ENCODE results near the gene TMPRSS15.

The TMPRSS15 gene

GRCh38 chr21:18267496-18267895, 136.1 kb downstream of the TMPRSS15 start:
- H3K4me3 ChIP-seq (ENCODE audit: low read depth, low read length) = no peak overlapping the region
- TF ChIP-seq MYC (IDR thresholded peaks at IDR 0.05; ENCODE audit: low read depth, low read length) = no peak
- DNase-seq (ENCODE audit: low read depth) = no peak

GRCh38 chr21:18265944-18266343, 137.6 kb downstream of the TMPRSS15 start:
- no peak for DNase-seq (ENCODE audit: low read depth)
- TF ChIP-seq MAX (IDR thresholded peaks at IDR 0.05; ENCODE audit: low read depth, low read length) = no peak
- TF ChIP-seq CTCF (IDR thresholded peaks at IDR 0.05; ENCODE audit: low read depth, low read length) = no peak
- TF ChIP-seq POLR2A (IDR thresholded peaks at IDR 0.05; ENCODE audit: extremely low read depth, insufficient read length) = no peak
- TF ChIP-seq MYC (IDR thresholded peaks at IDR 0.05; ENCODE audit: low read depth, low read length) = no peak
- no peak overlapping the region for H3K4me3 ChIP-seq (ENCODE audit: low read depth, low read length)

GRCh38 chr21:18253799-18254198, 149.8 kb downstream of the TMPRSS15 start:
- TF ChIP-seq MAX (IDR thresholded peaks at IDR 0.05; ENCODE audit: low read depth, low read length) (no peak), MYC (IDR thresholded peaks at IDR 0.05; ENCODE audit: low read depth, low read length) (no peak), CTCF (IDR thresholded peaks at IDR 0.05; ENCODE audit: low read depth, low read length) (no peak), POLR2A (IDR thresholded peaks at IDR 0.05; ENCODE audit: extremely low read depth, insufficient read length) (no peak)

GRCh38 chr21:18253221-18253620, 150.4 kb downstream of the TMPRSS15 start:
- no peak for DNase-seq (ENCODE audit: low read depth)
- no peak for TF ChIP-seq MAX (IDR thresholded peaks at IDR 0.05; ENCODE audit: low read depth, low read length)
- no peak for TF ChIP-seq CTCF (IDR thresholded peaks at IDR 0.05; ENCODE audit: low read depth, low read length)
- TF ChIP-seq MYC (IDR thresholded peaks at IDR 0.05; ENCODE audit: low read depth, low read length) = no peak
- TF ChIP-seq POLR2A (IDR thresholded peaks at IDR 0.05; ENCODE audit: extremely low read depth, insufficient read length) = no peak
- no peak overlapping the region for H3K4me3 ChIP-seq (ENCODE audit: low read depth, low read length)

More at GRCh38 chr21:18253799-18254198, 149.8 kb downstream of the TMPRSS15 start:
- H3K4me3 ChIP-seq (ENCODE audit: low read depth, low read length) = no peak overlapping the region
- no peak for DNase-seq (ENCODE audit: low read depth)

- no peak for DNase-seq (ENCODE audit: low read depth)
- TF ChIP-seq POLR2A (IDR thresholded peaks at IDR 0.05; ENCODE audit: extremely low read depth, insufficient read length) = no peak
- no peak for TF ChIP-seq CTCF (IDR thresholded peaks at IDR 0.05; ENCODE audit: low read depth, low read length)
- TF ChIP-seq MAX (IDR thresholded peaks at IDR 0.05; ENCODE audit: low read depth, low read length) = no peak
- no peak for TF ChIP-seq MYC (IDR thresholded peaks at IDR 0.05; ENCODE audit: low read depth, low read length)
- no peak overlapping the region for H3K4me3 ChIP-seq (ENCODE audit: low read depth, low read length)
These were observed 150.9 kb downstream of the TMPRSS15 start for GRCh38 chr21:18252680-18253079.

- no peak overlapping the region for H3K4me3 ChIP-seq (ENCODE audit: low read depth, low read length)
- TF ChIP-seq MAX (IDR thresholded peaks at IDR 0.05; ENCODE audit: low read depth, low read length) (no peak), MYC (IDR thresholded peaks at IDR 0.05; ENCODE audit: low read depth, low read length) (no peak), CTCF (IDR thresholded peaks at IDR 0.05; ENCODE audit: low read depth, low read length) (no peak), POLR2A (IDR thresholded peaks at IDR 0.05; ENCODE audit: extremely low read depth, insufficient read length) (no peak)
- DNase-seq (ENCODE audit: low read depth) = no peak
These were observed 151.3 kb downstream of the TMPRSS15 start for GRCh38 chr21:18252256-18252655.
